ENCODE results near the gene HIC1.

HIC1 gene

DNA sequence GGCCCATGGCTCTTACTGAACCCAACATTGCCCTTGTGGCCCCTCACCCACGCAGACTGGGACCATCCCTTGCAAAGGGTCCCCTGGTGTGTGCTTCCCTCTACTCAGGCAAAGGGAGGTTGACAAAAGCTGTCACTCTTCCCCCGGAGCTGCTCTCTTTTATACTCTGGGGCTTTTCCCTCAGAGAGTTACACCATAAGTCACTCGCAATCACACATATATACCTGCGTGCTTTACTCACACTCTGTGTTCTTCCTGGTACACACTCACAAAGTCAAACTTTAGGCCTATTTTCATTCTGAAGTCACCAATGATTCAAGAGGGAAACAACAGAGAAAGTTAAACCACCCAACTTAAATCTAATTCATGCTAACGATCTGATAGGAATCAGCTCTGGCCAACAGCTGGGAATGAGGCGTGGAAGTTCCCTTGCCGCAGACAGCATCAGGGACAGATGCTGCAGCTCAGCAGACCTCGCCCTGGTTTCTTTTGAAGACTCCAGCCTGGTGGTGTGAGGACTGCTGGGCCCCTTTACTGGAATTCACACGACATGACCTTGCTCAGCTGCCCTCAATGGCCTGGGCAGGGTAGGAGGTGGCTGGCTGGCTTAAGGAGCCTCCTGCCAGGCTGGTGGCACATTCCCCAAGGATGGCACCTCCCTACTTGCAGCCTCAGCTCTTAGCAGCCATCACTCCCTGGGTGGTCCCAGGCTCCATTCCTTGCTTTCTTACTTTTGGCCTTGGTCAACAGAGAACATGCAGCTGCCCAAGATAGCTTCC is 27.3 kb downstream of the HIC1 start:
- DNase-seq: no peak

DNA sequence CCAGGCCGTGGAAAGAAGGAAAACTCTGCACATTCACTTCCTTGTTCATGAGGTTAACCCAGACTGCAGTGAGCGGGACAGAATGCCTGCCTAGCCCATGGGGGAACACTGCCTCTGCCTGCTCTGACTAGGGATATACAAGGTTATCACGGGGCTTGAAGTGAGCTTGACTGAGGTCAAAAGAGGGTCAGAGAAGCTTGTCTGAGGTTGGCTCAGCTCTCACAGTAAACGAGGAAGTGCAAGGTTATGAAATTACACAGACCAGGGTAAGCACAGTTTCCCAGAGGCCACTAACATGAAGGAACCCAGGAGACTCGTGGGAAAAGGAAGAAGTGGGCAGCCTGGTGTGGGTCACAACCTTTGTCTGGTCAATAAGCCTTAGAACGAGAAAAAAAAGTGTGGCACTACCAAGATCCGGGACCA is 28.7 kb downstream of the HIC1 start:
- DNase-seq: no peak

DNA sequence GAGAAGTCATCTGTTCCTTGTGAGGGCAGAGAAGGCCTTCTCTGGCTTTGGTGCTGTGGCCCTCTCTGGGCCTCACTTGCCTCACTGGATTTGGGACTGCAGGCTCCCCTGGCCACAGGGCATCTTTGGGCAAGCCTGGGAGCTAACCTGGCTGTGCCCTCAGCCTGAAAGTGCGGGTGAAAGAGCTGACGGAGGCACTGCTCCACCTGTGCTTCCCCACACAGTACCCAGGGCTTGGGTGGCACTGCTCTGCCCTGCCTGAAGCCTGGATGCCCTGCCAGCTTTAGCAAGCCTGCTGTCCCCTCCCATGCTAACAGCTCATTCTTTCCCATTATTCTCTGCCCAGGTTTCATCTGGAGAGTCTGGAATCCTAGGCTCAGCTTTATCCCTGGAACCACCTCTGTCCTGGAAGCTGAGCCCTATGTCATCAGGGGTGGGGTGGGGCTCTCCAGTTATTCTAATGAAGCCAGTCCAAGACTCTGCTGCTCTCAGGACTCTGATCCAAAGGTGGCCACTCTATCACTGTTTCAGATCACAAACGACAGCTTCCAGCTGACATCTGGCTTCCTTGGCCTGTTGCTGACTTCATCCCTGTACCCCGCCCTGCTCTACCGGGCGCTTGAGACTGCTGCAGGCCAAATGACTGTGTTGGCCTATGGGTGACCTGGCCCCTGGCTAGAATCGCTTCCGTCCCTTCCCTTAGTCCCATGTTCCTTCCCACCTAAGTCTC is 29.3 kb downstream of the HIC1 start:
- no peak for DNase-seq

DNA sequence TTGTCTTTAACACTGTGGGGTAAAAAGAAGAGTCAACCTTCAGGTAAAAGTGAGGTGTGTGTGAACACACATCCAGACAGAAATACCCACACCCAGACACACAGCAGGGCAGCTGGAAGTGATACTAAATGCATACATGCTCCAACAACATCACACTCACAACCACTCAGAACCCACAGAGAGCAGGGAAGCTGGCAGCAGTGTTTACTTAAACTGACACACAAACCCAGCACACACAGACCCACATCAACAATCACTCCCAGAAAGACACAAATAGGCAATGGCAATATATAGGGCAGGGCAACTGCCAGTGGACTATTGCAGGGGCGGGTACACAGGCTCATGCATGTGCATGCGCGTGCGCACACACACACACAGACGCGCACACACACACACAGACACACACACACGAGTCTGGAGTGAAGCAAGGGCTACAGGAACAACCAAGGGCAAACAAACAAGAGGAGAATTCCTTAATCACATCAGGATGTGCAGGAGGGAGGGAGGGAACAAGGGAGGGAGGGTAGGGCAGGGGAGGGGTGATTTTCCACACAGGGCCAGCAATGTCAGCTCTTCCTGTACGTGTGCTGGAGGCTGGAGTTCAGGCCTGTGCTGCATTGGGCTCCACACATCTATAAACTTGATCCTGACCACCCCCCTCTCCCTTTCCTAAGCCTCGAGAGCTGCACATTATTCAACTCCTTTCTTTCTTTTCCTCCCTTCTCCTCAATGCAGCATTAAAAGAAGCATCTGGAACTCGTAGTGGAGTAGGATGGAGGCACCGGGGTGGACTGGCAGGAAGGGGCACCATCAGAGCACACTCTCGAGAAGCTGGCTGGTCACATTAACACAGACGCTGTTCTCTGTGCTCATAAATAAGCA is 30.1 kb downstream of the HIC1 start:
- DNase-seq: no peak

DNA sequence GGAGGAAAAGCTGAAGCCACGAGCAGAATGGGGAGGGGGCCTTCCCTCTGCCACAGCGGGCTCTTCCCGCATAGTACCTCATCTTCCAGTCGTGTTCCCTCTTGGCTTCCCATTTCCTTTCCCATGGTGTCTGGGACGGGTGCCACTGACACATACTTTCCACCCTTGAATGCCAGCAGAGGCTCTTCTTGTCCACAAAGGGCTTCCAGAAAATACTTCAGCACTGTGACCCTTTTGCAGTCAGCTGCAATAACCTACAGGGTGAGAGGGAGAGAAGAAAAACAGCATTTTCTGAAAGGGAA is 30.7 kb downstream of the HIC1 start:
- DNase-seq: no peak

DNA sequence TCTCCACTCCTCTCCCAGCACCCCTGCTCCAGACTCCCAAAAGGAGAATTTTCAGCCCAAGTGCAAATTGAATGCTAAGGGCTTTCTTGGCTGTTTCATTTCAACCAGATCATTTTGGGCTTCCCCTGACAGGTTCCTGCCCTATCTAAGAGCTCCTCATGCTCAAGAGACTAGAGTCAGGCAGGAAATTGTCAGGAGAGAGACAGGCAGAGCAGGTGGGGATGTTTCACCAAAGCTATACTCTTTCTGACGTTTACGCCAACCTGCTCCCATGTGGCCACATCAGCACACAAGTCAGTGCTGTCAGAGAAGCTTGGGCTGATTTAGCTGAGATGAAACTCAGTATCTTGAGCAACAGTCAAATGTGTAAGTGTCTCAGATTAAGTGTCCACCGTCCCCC is 31.4 kb downstream of the HIC1 start:
- no peak for DNase-seq

DNA sequence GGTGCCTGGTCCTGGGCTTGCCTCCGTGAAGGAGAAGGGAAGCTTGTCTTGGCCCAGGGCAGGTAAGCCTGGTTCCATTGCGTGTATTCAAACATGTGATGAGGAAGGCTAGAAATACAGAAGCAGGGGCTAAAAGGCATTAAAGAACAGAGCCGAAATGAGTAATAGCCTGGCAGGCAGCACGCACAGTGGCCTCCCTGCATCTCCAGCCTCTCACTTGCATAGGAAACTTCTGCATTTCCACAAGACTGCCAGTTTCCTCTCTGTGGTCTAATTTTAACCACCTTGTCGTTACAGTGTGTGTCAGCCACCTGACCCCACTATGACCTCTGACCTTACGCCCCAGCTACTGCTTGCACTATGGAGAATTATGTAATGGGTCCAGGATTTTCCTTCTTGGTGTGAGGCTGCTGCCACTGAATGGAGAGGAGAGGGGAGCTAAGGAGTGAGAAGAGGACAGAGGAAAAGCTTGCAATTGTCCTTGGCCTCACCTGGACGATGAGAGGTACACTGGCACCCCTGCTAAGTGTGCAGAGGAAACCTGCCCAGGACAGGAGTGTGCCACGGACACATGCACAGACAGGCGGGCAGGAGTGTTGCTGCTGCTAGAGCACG is 32.8 kb downstream of the HIC1 start:
- DNase-seq: peak; percentile 33

DNA sequence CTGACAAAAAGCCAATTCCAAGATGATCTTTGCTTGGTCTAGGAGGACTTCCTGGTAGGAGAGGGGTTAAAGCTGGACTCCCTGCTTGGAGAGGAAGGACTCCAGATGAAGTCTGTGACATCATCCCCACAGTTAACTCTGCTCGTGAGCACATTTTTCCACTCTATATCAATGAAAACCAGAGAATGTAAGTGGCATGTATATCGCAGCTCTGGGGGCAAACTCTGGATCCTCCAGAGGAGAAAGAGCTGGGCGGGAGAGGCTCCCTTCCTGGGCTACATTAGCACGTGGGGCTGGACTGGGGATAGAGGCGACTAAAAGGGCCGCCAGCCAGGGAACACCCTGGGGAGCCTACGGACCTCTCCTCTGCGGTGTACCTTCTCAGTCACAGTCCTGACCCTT is 34.1 kb downstream of the HIC1 start:
- DNase-seq: no peak

DNA sequence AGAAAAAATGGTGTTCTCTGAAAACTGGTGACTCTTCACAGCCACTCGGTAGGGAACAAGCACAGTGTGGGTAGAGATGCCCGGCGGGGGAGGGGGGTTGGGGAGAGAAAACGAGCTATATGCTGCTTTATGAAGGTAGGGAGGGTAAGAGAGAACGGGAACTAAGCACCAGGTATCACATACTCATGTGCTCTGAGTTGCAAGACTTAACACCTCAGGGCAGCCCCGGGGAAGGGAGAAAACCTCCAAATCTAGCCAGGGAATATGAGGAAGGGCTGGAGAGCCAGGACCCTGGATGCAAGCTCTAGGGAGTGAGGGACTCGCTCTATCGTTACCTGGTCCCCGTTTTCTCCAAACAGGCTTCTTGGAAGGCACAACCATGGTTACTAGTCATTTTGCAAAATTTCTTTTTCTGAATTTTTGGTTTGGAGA is 35.3 kb downstream of the HIC1 start:
- no peak for DNase-seq

DNA sequence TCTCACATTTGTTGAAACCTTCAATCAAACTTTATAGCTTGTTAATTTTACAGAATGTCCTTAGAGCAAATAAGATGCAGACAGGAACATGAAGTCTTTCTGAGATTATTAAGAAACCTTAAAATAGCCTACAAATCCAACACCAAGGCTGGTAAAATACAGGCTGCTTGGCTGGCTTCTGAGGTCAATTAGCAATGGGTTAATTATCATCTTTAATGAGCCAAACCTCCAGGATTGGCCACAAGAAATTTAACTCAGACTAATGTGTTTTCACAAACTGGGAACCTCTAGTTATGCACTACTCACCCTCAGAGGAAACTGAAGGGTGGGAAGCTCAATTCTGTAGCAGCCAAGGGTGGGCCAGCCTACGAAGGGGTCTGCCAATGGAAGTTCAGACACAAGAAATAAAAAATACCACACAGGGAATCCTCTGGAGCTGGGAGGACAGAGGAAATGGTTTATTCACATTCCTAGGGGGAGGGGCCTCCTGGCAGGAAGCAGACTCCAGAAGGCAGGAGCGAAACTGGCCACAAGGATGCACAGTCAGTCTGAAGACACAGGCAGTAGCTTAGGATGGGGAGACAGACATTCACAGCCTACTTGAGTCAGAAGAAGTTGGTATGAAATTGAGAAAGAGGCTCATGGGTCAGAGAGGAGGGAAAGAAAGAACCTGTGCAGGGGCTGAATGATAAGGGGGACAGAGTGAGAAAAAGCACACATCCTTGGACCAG is 36.1 kb downstream of the HIC1 start:
- no peak for DNase-seq

DNA sequence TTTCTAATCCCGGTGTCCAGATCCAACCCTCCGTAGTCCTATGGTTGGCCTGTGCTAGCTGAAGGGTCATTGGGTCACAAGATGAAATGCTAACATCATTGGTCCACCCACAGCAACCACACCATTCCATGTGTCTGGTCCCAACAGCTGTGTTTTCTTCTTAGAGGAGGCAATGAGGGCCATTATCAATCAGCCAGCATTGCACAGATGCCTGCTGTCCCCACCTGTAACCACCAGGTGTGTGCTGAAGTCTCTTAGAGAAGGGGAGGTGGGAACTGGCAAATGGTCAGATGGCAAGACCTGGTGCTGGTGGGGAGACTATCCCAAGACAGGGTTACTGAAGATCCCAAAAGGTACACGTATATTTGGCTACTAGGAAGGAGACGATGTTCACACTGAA is 37.4 kb downstream of the HIC1 start:
- DNase-seq: no peak

DNA sequence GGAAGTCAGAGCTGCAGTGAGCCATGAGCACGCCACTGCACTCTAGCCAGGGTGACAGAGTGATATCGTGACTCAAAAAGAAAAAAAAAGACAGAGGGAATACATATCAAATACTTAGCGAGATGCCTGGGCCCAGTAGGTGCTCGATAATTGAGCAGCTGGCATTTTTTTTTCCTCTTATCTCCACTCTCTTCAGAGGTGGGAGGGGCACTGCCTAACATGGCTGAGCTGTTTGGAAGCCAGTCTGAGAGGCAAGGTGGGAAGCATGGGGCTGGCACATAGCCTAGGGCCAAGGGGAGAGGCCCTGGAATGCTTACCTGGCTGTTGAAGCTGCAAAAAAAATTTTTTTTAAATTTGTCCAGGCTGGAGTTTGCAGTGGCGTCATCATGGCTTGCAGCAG is 38.4 kb downstream of the HIC1 start:
- DNase-seq: no peak

DNA sequence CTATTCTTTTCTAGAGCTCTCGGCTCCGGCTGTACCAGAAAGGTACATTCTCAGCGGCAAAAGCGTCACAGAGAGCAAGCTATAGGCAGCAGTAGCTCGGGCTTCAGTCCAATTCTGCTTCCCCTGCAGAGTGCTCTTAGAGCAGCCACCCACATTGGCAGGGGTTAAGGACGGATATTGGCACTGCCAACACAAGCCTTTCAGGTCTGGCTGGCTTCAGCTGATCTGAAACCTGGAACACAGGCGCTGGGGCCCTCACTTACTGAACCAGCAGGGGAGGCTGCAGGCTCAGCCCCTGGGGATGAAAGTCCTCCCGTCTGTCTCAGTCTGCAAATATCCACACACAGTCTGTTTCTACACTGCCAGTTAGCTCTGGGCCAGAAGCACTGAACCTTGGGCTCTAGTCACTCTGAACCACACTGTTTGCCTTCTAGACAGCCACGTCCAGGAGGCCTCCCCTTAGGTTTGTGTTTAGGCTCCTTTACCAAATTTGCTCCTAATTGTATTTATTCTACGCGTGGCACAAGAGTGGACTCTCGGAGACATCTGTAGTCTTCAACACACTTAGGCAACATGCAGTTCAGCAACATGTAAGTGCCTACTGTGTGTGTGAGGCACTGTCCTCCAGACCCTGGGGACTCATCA is 40.1 kb downstream of the HIC1 start:
- DNase-seq: no peak

DNA sequence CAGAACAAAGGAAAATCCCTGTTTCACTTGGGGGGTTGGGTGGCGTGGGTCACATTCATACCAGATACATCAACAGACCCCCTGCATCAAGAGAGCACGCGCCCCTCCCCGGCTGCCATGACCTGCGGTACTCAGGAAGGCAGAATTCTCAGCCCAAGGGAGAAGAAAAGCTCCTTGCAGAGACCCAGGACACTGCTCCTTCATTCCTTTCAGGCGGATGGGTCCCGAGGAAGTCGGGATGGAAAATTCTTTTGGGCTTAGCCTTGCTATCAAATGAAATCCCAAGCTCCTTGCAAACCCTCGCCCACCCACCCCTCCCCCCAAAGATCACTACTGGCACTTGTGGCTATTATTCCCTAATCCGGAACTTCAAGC is 40.6 kb downstream of the HIC1 start:
- no peak for DNase-seq

DNA sequence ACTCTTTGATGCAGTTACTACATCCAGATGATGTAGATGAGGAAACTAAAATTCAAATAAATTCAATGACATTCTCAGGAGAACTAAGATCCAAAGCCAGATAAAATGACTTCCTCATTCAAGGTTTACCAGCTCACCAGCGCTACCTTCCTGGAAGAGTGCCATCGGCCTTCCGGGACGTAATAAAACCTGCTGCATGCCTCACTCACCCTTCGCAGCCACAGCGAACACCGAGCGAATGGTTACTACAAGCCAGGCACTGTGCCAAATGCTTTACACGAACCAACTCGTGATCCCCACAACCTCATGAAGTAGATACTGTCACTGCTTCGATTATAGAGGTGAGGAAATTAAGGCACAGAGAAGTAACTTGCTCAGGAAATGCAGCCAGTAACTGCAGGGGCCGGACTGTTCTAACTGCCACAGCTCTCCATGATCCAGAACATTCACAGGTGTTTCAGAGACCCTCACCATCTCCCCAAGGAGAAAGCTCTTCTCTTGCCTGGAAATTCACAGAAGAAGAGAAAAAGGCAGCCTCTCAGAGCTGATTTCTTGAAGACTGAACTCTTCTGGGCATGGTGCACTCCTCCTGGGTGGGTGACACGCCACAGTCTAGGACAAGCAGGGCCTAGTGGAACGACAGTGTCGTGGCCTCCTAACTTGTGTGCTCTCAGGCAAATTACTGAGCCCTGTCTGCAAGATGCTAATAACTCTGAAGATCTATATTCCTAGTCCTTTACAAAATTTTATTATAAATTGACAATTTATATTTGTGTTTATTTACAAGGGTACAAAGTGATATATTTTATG is 46.8 kb downstream of the HIC1 start:
- peak; percentile 38 for DNase-seq

DNA sequence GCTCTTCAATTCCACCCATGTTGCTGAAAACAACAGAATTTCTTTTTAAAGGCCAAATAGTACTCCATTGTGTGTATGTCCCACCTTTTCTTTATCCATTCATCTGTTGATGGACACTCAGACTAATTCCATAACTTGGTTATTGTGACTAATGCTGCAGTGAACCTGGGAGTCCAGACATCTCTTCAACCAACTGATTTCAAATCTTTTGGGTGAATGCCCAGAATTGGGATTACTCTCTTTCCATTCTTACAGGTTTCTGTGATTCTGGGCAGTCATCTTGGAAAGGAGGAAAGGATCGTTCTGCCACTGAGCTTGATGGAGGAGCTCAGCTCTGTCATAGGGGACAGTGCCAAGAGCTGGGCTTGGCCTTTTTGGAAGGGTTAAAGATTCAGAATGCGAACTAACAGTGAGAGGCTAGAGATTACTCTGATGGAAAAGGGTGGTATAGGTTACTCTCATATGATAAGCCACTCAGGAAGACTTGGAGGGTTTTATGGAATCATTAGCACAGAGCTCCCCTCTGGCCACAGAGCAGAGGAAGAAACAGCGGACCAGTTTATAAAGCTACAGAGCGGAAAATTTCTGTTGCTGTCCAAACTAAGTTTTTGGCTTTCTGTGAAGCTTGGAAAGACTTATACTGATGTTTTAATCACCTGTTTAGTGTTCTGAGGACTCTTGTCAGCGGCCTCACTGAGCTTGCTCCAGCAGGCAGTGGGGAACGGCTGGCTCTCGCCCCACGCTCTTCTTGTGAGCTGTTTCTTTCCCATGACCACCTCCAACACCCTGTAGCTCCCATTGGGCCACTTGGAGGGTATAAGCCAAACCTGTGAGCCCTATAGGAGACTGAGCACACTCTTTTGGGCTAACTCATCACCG is 48.3 kb downstream of the HIC1 start:
- DNase-seq: no peak

DNA sequence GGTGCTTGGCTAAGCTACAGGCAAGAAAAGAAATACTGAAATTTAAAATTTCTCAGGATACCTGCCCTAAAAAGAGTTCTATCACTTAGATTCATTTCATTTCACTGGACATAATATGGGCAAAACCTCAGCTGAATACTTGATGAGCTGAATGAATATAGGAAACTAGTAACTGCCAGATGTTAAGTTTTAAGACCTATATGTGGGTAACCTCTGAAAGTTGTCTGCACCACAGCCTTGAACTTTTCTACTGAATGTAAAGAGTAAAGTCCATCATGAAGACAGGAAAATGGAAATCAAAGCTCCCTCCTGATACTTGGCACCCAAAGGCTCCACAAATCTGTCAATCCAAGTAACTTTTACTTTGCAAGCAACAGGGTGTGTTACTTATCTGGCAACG is 50.8 kb downstream of the HIC1 start:
- no peak for DNase-seq

DNA sequence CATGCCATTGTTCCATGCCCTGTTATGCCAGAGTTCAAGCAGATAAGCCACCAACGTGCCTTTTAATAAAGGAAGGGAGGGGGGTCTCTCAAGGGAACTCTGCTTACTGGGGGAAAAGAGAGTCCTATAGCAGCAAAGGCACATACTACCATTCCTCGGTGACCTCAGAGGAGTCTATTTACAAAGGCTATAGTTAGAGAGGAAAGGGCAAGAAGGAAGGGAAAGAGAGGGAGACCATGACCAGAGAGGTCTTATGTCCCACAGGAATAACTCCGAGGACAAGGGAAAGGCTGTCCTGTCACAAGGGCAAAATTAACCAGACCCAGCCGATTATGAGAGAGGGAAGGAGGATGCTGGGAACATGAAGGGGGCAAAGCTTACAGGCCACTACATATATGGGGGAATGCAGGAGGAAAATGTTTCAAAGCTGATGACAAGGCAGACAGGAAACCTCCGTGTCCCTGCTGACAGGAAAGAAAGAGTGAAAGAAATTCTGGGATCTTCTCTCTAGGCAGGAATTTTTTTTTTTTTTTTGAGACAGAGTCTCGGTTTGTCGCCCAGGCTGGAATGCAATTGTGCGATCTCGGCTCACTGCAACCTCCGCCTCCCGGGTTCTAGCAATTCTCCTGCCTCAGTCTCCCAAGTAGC is 51.5 kb downstream of the HIC1 start:
- no peak for DNase-seq

DNA sequence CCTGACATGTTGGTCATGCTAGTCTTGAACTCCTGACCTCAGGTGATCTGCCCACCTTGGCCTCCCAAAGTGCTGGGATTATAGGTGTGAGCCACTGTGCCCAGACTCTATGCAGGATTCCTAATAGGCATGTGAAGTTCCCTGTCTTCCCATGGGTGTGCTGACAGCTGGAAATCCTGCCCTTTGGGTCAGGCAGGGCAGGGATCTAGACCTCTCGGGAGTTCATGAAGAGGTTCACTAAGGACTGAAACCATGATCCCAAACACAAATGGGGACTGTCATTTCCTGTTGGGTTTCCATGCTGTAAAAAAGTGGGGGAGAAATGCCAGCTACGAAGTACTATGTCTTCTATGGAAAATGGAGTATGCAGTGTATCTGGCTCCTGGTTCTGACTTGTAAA is 52.1 kb downstream of the HIC1 start:
- no peak for DNase-seq

DNA sequence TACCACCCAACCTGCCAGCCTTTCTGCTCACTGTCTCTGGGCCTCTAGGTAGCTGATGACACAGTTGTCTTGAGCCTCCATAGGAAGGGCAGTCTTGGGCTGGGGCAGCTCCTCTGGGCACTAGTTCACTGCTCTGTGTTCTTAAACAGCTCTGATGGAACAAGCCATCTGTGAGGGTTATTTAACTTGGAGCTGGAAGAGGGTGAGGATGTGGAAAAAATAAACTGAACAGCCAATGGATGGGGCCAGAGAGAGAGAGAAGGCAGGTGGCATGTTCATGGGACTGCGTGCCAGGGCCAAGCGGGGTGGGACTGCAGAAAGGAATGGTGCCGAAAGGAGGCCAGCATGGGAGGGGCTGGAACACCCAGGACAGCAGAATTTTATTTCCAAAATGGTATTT is 52.6 kb downstream of the HIC1 start:
- no peak for DNase-seq

All from KG1 (cell line).